GM19035 (cell line): ENCODE data around the gene NSMF.

Source experiments
- ATAC-seq: cut with Tn5 transposase; IDR thresholded peaks from one replicate; pipeline ENCODE4 v1.9.1; 2021; ENCODE audit not compliant: unreplicated experiment

NSMF gene

GRCh38 chr9:137448602-137448962 is 10.6 kb downstream of the NSMF start:
- ATAC-seq = no peak

GRCh38 chr9:137447722-137448601 is 11.2 kb downstream of the NSMF start:
- ATAC-seq = no peak

- ATAC-seq = no peak
Measured at GRCh38 chr9:137446851-137447471, 12.2 kb downstream of the NSMF start.

- ATAC-seq = no peak
Measured at GRCh38 chr9:137445930-137446431, 13.2 kb downstream of the NSMF start.

GRCh38 chr9:137445275-137445807 is 13.8 kb downstream of the NSMF start:
- ATAC-seq = no peak

GRCh38 chr9:137444106-137444790 is 14.9 kb downstream of the NSMF start:
- ATAC-seq = no peak

GRCh38 chr9:137441935-137442321 is 17.2 kb downstream of the NSMF start:
- no peak for ATAC-seq

- no peak for ATAC-seq
Measured at GRCh38 chr9:137441289-137441934, 17.7 kb downstream of the NSMF start, which contains the start of gene ENTPD8. TSS of gene ENTPD8 (minus strand) at chr9:137441357. CDS start at chr9:137438285, 3,072 bp downstream.

GRCh38 chr9:137439158-137439714 is 19.9 kb downstream of the NSMF start:
- no peak for ATAC-seq

- ATAC-seq = no peak
Measured at GRCh38 chr9:137438591-137439157, 20.5 kb downstream of the NSMF start.

- no peak for ATAC-seq
Measured at GRCh38 chr9:137437691-137438590, 21.2 kb downstream of the NSMF start.

- no peak for ATAC-seq
Measured at GRCh38 chr9:137436761-137437600, 22.2 kb downstream of the NSMF start.

- no peak for ATAC-seq
Measured at GRCh38 chr9:137435980-137436760, 23.0 kb downstream of the NSMF start.

GRCh38 chr9:137435381-137435891 is 23.7 kb downstream of the NSMF start:
- ATAC-seq = no peak

- ATAC-seq = no peak
Measured at GRCh38 chr9:137434498-137435380, 24.4 kb downstream of the NSMF start.

- ATAC-seq = no peak
Measured at GRCh38 chr9:137433916-137434431, 25.2 kb downstream of the NSMF start.
